Keratinocyte (primary cell): Measurements from ENCODE around the gene STK4. TPM values are rescaled to one million over a fixed set of nuclear protein-coding genes. Genes with fewer than 3 reads are reported as not detected.

ENCODE experiments used
- DNase-seq: peaks from one replicate; pipeline ENCODE4 v3.0.0-alpha.2; 2011; ENCODE audit warnings: low read depth, missing footprints, low spot score
- FAIRE-seq: peaks from 2 replicates; lab custom pipeline; 2011; peaks lifted over from hg19 to GRCh38; lab: Jason Lieb, UNC
- H2AFZ ChIP-seq: 2 replicates; pipeline ENCODE4 v1.6.0; 2012; ENCODE audit warnings: low read length, control low read depth, inconsistent platforms; ENCODE audit not compliant: control insufficient read depth
- H3K27ac ChIP-seq: 2 replicates; pipeline ENCODE4 v1.5.1; 2011; ENCODE audit warnings: low read length; ENCODE audit not compliant: control insufficient read depth, insufficient read depth
- H3K27me3 ChIP-seq: 3 replicates; pipeline ENCODE4 v1.6.0; 2011; ENCODE audit warnings: low read length; ENCODE audit not compliant: control insufficient read depth, insufficient read depth; ENCODE audit errors: extremely low read depth
- H3K36me3 ChIP-seq, 2 experiments: 2 replicates in 1 of 2; 3 replicates in 1 of 2; pipeline ENCODE4 v1.5.1; 2011; ENCODE audit warnings: low read length in 2 of 2, mild to moderate bottlenecking in 1 of 2; ENCODE audit not compliant: control insufficient read depth in 2 of 2, insufficient read depth in 2 of 2; ENCODE audit errors: extremely low read depth in 1 of 2
- H3K4me1 ChIP-seq: 3 replicates; pipeline ENCODE4 v1.5.1; 2011; ENCODE audit warnings: low read length; ENCODE audit not compliant: control insufficient read depth, insufficient read depth; ENCODE audit errors: extremely low read depth
- H3K4me2 ChIP-seq: 3 replicates; pipeline ENCODE4 v1.6.0; 2011; ENCODE audit warnings: low read depth, low read length; ENCODE audit not compliant: control insufficient read depth, insufficient read depth; ENCODE audit errors: extremely low read depth
- H3K4me3 ChIP-seq, 3 experiments: fragments of 200-600 bp in 1 of 3; sonication (generic) in 1 of 3; 2 replicates in 2 of 3; 3 replicates in 1 of 3; pipeline ENCODE4 v1.5.1; 2011 to 2016; ENCODE audit warnings: low read length in 3 of 3, mild to moderate bottlenecking in 3 of 3, control low read depth in 2 of 3, inconsistent platforms in 1 of 3, low read depth in 1 of 3, mixed read lengths in 1 of 3, mixed run types in 1 of 3, moderate library complexity in 1 of 3; ENCODE audit not compliant: control insufficient read depth in 2 of 3, insufficient read depth in 2 of 3; ENCODE audit errors: extremely low read depth in 1 of 3
- H3K79me2 ChIP-seq: 2 replicates; pipeline ENCODE4 v1.6.0; 2012; ENCODE audit warnings: low read length; ENCODE audit not compliant: control insufficient read depth, insufficient read depth
- H3K9ac ChIP-seq: 3 replicates; pipeline ENCODE4 v1.6.0; 2011; ENCODE audit warnings: low read length; ENCODE audit not compliant: control insufficient read depth, insufficient read depth; ENCODE audit errors: extremely low read depth
- H3K9me1 ChIP-seq: 3 replicates; pipeline ENCODE4 v1.6.0; 2011; ENCODE audit warnings: low read length; ENCODE audit not compliant: control insufficient read depth, insufficient read depth; ENCODE audit errors: extremely low read depth
- H3K9me3 ChIP-seq: 2 replicates; pipeline ENCODE4 v1.5.1; 2012; ENCODE audit warnings: low read depth, low read length; ENCODE audit not compliant: control insufficient read depth
- H4K20me1 ChIP-seq: 3 replicates; pipeline ENCODE4 v1.6.0; 2011; ENCODE audit warnings: low read length; ENCODE audit not compliant: control insufficient read depth, insufficient read depth; ENCODE audit errors: extremely low read depth
- EZH2 ChIP-seq: IDR thresholded peaks from one replicate; pipeline ENCODE4 v1.6.1; 2012; ENCODE audit warnings: inconsistent platforms, mild to moderate bottlenecking, low read length, moderate library complexity
- dilution Hi-C: fragments of 300-500 bp; cut with MboI; formaldehyde crosslinking; loops from one replicate; pipeline ENCODE4 v1.7.0; 2020; ENCODE audit warnings: low sequenced_read_pairs; ENCODE audit not compliant: extremely low pct_ligation_motif_present
- polyA plus RNA-seq, 5 experiments: library from polyadenylated mRNA; depleted of rRNA in 3 of 5; stranded (reverse) in 3 of 5; stranded (forward) in 1 of 5; unstranded in 1 of 5; fragments of >200 nt; gene quantifications; 1 replicate in 1 of 5; 2 replicates in 3 of 5; 3 replicates in 1 of 5; pipeline versions ENCODE4 v1.2.1 to v1.2.3, GENCODE V29; 2011 to 2012; ENCODE audit warnings: missing spikeins in 2 of 5, low read depth in 1 of 5, low replicate concordance in 1 of 5
- TF ChIP-seq, protein P1 (sequence below), 3 experiments: IDR thresholded peaks in 1 of 3; conservative IDR thresholded peaks in 1 of 3; optimal IDR thresholded peaks in 1 of 3; 2 replicates in 2 of 3; 3 replicates in 1 of 3; pipeline versions ENCODE3 to v1.5.1; 2011; ENCODE audit warnings: low read length in 3 of 3, mild to moderate bottlenecking in 3 of 3, moderate library complexity in 2 of 3, control low read depth in 1 of 3, inconsistent platforms in 1 of 3; ENCODE audit not compliant: insufficient read depth in 2 of 3; ENCODE audit errors: extremely low read depth in 1 of 3

STK4 gene
- polyA plus RNA-seq, 1 donor (not counting 4 experiments of a cell fraction or from before 2014, with no cell fraction given) = 30.5 TPM

- H3K4me3 ChIP-seq = no peak overlapping the region
- H4K20me1 ChIP-seq = no peaks in the 10 kb centered on the region
- peaks cover 6% of the 10 kb centered on the region for H3K27me3 ChIP-seq
- H3K27ac ChIP-seq = no peak overlapping the region
- DNase-seq (no peak), FAIRE-seq (no peak)
- dilution Hi-C loops = no loop called here
- no peaks in the 10 kb centered on the region for H3K4me1 ChIP-seq
- H3K9ac ChIP-seq = no peak overlapping the region
- no peak overlapping the region for H3K4me2 ChIP-seq
- H3K36me3 ChIP-seq = no peaks in the 10 kb centered on the region
- H3K9me3 ChIP-seq = no peaks in the 10 kb centered on the region
- H2AFZ ChIP-seq = no peak overlapping the region
- no peaks in the 10 kb centered on the region for H3K79me2 ChIP-seq
- TF ChIP-seq, protein P1, sequence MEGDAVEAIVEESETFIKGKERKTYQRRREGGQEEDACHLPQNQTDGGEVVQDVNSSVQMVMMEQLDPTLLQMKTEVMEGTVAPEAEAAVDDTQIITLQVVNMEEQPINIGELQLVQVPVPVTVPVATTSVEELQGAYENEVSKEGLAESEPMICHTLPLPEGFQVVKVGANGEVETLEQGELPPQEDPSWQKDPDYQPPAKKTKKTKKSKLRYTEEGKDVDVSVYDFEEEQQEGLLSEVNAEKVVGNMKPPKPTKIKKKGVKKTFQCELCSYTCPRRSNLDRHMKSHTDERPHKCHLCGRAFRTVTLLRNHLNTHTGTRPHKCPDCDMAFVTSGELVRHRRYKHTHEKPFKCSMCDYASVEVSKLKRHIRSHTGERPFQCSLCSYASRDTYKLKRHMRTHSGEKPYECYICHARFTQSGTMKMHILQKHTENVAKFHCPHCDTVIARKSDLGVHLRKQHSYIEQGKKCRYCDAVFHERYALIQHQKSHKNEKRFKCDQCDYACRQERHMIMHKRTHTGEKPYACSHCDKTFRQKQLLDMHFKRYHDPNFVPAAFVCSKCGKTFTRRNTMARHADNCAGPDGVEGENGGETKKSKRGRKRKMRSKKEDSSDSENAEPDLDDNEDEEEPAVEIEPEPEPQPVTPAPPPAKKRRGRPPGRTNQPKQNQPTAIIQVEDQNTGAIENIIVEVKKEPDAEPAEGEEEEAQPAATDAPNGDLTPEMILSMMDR (optimal IDR thresholded peaks at IDR 0.05 in 1 of 3, IDR thresholded peaks at IDR 0.05 in 1 of 3, conservative IDR thresholded peaks at IDR 0.05 in 1 of 3; ENCODE audit: extremely low read depth in 1 of 3, insufficient read depth in 2 of 3, low read length in 3 of 3) = no peak
- no peaks in the 10 kb centered on the region for H3K9me1 ChIP-seq
Measured at GRCh38 chr20:45121388-45121787, 155.1 kb downstream of the STK4 start.

DNA sequence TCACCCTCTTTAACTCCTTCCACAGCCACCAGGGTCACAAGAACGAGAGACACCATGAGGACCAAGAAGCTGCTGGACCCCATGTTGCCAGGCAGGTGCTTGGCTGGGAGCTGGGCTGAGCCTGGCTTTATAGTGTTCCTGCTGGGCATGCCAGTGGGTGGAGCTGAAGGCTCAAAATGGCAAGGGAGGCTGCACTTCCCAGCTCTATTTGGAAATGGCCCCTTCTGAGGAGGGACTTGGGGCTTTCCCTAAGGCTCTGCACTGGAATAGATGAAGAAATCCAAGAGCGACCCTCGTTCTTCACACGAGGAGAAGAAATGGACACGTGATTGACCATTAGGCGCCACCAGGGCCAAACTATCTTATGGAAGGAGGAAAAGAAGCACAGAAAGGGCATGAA is 158.1 kb downstream of the STK4 start, which contains the start of gene WFDC12:
Gene WFDC12 (minus strand): TSS at position 101 of the 400 bp plus-strand sequence. CDS start 18 bp downstream, at position 83.
- dilution Hi-C loops = no loop called here
- H3K4me2 ChIP-seq = no peak within 1 kb of the TSS
- DNase-seq = no peak
- H3K36me3 ChIP-seq = no peaks in the 10 kb centered on the region
- no peaks in the 10 kb centered on the region for H3K79me2 ChIP-seq
- H3K9me1 ChIP-seq = no peaks in the 10 kb centered on the region
- H4K20me1 ChIP-seq = no peaks in the 10 kb centered on the region
- H3K27ac ChIP-seq = no peak within 1 kb of the TSS
- H2AFZ ChIP-seq = no peak within 1 kb of the TSS
- no peak for TF ChIP-seq EZH2
- TF ChIP-seq, protein P1 (optimal IDR thresholded peaks at IDR 0.05 in 1 of 3, IDR thresholded peaks at IDR 0.05 in 1 of 3, conservative IDR thresholded peaks at IDR 0.05 in 1 of 3; ENCODE audit: extremely low read depth in 1 of 3, insufficient read depth in 2 of 3, low read length in 3 of 3) = no peak
- H3K9ac ChIP-seq = no peak within 1 kb of the TSS
- no peaks in the 10 kb centered on the region for H3K9me3 ChIP-seq
- no peaks in the 10 kb centered on the region for H3K4me1 ChIP-seq
- peaks cover 6% of the 10 kb centered on the region for H3K27me3 ChIP-seq
- no peak for FAIRE-seq
- no peak within 1 kb of the TSS for H3K4me3 ChIP-seq
